NCI-H1417 (cell line): Measurements from ENCODE around the gene E2F8.

Experiments
- DNase-seq, 3 experiments: peaks; one replicate each; lab custom pipeline; 2025; lab: John Stamatoyannopoulos, UW

Gene E2F8

GRCh38 chr11:19187114-19187832 is 53.5 kb downstream of the E2F8 start:
- no peak for DNase-seq

- no peak for DNase-seq
These were observed 55.2 kb downstream of the E2F8 start for GRCh38 chr11:19185516-19186052.

DNA sequence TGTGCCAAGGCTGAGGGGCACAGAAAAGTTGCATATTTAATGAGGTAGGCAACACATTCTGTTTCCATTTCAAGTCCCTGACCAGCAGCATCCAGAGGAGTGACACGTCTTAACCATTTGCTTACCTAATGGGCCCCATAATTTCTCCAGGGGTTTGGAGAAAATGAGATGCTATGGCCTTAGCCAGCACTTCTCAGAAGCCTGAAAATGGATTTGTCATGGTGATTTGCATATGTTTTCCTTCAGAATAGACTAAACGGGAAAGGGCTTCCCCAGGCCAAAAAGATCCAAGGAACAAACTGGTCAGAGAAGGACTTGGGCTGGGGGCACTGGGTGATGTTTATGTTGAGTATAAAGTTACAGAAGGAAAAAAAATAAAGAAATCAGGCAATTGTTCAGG is 55.7 kb downstream of the E2F8 start:
- no peak for DNase-seq

GRCh38 chr11:19183646-19184045 is 57.1 kb downstream of the E2F8 start:
- no peak for DNase-seq

DNA sequence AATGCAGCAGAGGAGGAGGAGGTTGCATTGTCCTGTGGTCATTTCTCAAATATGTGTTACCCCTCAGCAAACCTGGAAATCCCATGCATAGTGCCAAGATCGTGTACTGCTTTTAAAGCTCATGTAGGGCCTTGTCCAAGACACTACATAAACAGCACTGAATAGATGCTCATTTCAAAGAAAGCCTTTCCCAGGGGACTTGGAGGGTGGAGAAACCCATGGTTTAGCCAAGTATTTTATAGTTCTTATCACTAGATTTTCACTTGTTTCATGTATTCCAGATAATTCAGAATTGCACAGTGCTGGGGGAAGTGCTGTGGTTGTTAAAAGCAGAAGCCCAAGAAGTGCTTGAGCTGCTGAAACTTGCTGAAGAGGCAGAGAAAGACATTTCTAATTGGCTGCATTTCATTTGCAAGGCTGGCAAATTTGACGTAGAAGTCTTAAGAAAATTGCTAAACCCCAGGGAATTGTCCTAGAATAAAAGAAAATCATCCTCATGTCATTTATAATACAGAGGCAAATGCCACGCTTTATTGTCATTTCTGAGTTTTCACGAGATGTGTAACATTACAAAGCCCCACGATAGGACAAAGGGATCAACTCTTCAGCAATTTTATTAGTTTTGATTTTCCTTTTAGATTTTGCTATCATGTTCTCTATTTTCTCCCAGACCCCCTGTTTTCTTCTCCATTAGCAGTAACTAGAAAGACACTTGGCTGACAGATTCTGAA is 59.0 kb downstream of the E2F8 start:
- no peak for DNase-seq

GRCh38 chr11:19176629-19177186 is 64.0 kb downstream of the E2F8 start:
- DNase-seq, result no peak
